Colonic mucosa (tissue), 4 donors: ENCODE results near the gene ABHD12B. TPM values are rescaled to one million over a fixed set of nuclear protein-coding genes. Genes with fewer than 3 reads are reported as not detected.
"Not testable (repeated sequence)": the region's sequence is repeated elsewhere in the genome, so short reads cannot be mapped to it uniquely, and the experiment has no call there.

ENCODE experiments used
- DNase-seq: peaks from one replicate; pipeline ENCODE4 v3.0.0-alpha.2; 2020
- H3K27ac ChIP-seq: fragments of 200-600 bp; one replicate; pipeline ENCODE4 v1.8.0; 2021
- H3K27me3 ChIP-seq: fragments of 200-600 bp; one replicate; pipeline ENCODE4 v1.8.0; 2021
- H3K36me3 ChIP-seq: fragments of 200-600 bp; one replicate; pipeline ENCODE4 v1.8.0; 2021
- H3K4me1 ChIP-seq: fragments of 200-600 bp; one replicate; pipeline ENCODE4 v1.8.0; 2021; ENCODE audit warnings: mild to moderate bottlenecking
- H3K4me3 ChIP-seq: fragments of 200-600 bp; one replicate; pipeline ENCODE4 v1.8.0; 2021
- H3K9ac ChIP-seq, 2 donors: one replicate each; pipeline ENCODE4 v1.7.0; 2013; ENCODE audit warnings: control low read depth in 2 of 2, low read depth in 2 of 2, low read length in 2 of 2
- H3K9me3 ChIP-seq: fragments of 200-600 bp; one replicate; pipeline ENCODE4 v1.8.0; 2021
- intact Hi-C: fragments of 100-400 bp; cut with DNase I; formaldehyde crosslinking; loops from one replicate; pipeline ENCODE4 v1.14.1; 2022
- total RNA-seq, 2 donors: library from RNA; stranded (reverse); fragmentation: NEBNext Ultra II Directional in 1 of 2; extraction: Animal tissue kit (Norgen Biotek cat#: 25700) in 1 of 2; gene quantifications; one replicate each; pipeline ENCODE4 v1.2.1, GENCODE V29; 2021
- TF ChIP-seq, protein P1 (sequence below): fragments of 200-600 bp; IDR thresholded peaks from one replicate; pipeline ENCODE4 v1.8.0; 2022; ENCODE audit warnings: antibody characterized with exemption, mild to moderate bottlenecking
- donor health status: healthy.
- donor health status: DM: no; HTN: no; CAD: no.
- donor health status: DM: no; HTN: no; CAD: no.

ABHD12B gene
- total RNA-seq, 2 donors from 2014 or later = 11.0 to 20.7 TPM

DNA sequence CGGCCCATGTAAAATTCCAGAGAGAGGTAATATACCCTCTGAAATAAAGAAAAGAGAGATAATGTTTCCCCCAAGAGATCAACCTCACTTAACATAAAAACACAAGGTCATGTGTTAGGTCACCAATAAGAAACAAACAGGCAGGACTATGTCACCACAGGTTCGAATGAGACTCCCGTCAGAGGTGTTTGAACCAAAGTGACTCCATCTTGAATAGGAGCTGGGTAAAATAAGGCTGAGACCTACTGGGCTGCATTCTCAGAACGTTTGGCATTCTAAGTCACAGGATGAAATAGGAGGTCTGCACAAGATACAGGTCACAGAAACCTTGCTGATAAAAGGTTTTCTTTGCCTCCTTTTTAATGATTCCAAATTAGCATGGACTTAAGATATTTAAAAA lies 65.9 kb downstream of the ABHD12B start:
- Histone ChIP-seq H3K4me3 (no peak overlapping the region), H3K36me3 (no peaks in the 10 kb centered on the region), H3K9me3 (no peaks in the 10 kb centered on the region), H3K9ac (no peak overlapping the region), H3K27ac (no peak overlapping the region), H3K27me3 (no peaks in the 10 kb centered on the region), H3K4me1 (peaks cover 4% of the 10 kb centered on the region)
- TF ChIP-seq, protein P1, sequence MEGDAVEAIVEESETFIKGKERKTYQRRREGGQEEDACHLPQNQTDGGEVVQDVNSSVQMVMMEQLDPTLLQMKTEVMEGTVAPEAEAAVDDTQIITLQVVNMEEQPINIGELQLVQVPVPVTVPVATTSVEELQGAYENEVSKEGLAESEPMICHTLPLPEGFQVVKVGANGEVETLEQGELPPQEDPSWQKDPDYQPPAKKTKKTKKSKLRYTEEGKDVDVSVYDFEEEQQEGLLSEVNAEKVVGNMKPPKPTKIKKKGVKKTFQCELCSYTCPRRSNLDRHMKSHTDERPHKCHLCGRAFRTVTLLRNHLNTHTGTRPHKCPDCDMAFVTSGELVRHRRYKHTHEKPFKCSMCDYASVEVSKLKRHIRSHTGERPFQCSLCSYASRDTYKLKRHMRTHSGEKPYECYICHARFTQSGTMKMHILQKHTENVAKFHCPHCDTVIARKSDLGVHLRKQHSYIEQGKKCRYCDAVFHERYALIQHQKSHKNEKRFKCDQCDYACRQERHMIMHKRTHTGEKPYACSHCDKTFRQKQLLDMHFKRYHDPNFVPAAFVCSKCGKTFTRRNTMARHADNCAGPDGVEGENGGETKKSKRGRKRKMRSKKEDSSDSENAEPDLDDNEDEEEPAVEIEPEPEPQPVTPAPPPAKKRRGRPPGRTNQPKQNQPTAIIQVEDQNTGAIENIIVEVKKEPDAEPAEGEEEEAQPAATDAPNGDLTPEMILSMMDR = no peak
- intact Hi-C loops = no loop called here
- no peak for DNase-seq

DNA sequence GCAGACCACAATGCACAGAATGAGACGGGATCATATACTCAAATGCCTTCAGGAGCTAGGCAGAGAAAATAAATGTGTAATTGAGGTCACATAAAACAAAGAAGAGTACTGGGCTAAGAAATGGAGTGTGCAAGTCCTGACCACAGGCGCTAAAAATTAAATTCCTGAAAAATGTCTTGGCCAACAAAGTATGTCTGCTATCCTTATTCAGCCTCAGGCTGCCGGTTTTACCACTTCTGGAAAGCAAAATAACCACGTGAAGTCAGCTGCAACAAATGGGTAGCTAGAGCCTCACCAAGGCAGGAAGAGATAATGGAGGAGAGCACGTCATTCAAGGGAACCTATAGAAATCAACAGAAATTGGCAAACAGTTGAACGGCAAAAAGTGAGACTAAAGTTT lies 69.3 kb downstream of the ABHD12B start:
- Histone ChIP-seq H3K4me3 (no peak overlapping the region), H3K4me1 (peaks cover 8% of the 10 kb centered on the region), H3K27me3 (no peaks in the 10 kb centered on the region), H3K9me3 (no peaks in the 10 kb centered on the region), H3K27ac (no peak overlapping the region), H3K36me3 (no peaks in the 10 kb centered on the region), H3K9ac (no peak overlapping the region)
- TF ChIP-seq, protein P1 = no peak
- DNase-seq = no peak
- intact Hi-C loops = no loop called here

DNA sequence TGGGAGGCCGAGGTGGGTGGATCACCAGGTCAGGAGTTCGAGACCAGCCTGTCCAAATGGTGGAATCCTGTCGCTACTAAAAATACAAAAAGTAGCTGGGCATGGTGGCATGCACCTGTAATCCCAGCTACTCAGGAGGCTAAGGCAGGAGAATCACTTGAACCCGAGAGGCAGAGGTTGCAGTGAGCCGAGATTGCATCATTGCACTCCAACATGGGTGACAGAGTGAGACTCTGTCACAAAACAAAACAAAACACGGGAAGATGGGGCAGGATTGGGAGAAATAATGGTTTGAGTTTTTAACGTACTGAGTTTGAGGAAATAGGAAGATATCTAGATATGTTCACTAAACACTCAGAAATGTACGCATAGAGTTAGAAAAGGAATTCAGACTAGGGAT lies 69.8 kb downstream of the ABHD12B start:
- H3K27ac ChIP-seq, H3K4me3 ChIP-seq, H3K36me3 ChIP-seq, intact Hi-C loops, H3K9me3 ChIP-seq, DNase-seq, H3K9ac ChIP-seq, H3K27me3 ChIP-seq, H3K4me1 ChIP-seq: not testable (repeated sequence)

DNA sequence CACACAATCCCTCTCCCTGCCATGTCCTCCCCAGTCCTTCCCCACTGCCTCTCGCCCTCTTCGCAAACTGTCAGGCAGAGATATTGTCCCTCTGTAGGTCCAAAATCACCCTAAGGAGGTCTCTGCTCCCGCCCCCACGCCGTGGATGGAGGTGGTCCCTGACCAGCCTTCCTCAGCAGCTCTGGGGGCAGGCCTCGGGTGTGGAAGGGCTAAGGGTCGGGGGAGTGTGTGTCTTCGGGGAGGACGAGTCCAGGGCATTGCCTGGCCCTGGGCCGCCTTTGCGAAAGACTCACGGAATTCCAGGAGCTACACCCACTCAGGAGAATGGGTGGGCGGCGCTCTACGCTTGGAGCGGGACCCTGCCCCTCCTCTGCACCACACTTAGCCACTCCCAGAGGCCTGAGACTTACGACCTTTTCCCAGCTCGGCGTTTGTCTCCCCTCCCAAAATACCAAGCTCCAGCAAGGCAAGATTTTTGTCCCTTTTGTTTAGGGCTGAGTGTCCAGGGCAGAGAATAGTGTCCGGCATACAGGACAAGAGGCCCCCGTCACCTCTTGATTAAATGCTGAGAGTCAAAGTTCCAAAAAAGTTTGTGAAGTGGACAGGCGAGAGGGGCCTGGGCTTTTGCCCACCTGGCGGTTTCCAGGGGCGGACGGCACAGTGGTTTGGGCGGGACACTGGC lies 71.5 kb downstream of the ABHD12B start:
- peaks cover 8% of the 10 kb centered on the region for H3K4me1 ChIP-seq
- peak; percentile 63 for DNase-seq
- no peaks in the 10 kb centered on the region for H3K27me3 ChIP-seq
- peak overlapping the region; percentile 27 to 82 for H3K9ac ChIP-seq
- intact Hi-C loops = no loop called here
- H3K27ac ChIP-seq = peak overlapping the region; percentile 85
- H3K36me3 ChIP-seq = no peaks in the 10 kb centered on the region
- peak overlapping the region; percentile 80 for H3K4me3 ChIP-seq
- TF ChIP-seq, protein P1 = no peak
- H3K9me3 ChIP-seq = no peaks in the 10 kb centered on the region

DNA sequence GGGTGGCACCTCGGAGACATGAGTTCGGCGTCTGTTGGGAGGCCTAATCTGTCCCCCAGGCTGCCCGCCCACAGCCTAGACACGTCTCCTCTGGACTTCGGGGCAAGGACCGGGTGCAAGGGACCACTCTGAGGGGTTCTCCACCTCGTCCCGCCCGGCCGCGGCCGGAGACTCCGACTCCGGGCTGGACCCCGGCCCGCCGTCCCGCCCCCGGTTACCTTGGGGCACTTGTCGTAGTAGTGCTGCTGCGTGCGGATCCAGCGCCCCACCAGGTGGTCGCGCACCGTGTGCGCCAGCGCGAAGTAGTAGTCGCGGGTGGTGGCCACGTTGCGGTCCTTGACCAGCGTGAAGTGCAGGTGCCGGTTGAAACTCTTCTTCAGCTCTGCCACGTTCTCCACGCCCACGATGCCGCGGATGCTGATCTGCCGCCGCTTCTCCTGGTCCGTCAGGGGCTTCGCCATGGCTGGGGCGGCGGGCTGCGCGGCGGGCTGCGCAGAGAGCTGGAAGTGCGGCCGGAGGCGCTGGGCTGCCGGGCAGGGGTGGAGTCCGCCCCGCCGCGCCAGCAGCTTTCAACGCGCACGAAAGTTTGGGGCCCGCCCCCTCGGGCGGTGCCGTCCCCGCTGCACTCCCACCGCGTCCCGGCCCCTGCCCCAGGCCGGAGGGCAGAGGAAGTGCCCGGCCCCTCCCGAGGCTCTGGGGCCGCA lies 72.2 kb downstream of the ABHD12B start, which contains the start of gene PYGL:
PYGL (minus strand) TSS at position 541 of the 704 bp plus-strand sequence; CDS start at position 461, 80 bp downstream.
- TF ChIP-seq, protein P1 = no peak
- peak within 1 kb of the TSS; percentile 42 to 82 for H3K9ac ChIP-seq
- H3K4me3 ChIP-seq = peak within 1 kb of the TSS; percentile 80

More for the DNA sequence above, 72.2 kb downstream of the ABHD12B start, which contains the start of gene PYGL:
- peak within 1 kb of the TSS; percentile 85 for H3K27ac ChIP-seq
- intact Hi-C loops = no loop called here
- peak; percentile 80 for DNase-seq
- H3K36me3 ChIP-seq = no peaks in the 10 kb centered on the region
- peaks cover 4% of the 10 kb centered on the region for H3K4me1 ChIP-seq
- H3K27me3 ChIP-seq = no peaks in the 10 kb centered on the region
- H3K9me3 ChIP-seq = no peaks in the 10 kb centered on the region
